ENCODE data around the gene AP4M1. TPM values are rescaled to one million over a fixed set of nuclear protein-coding genes. Genes with fewer than 3 reads are reported as not detected.
A peak's percentile ranks its signal among the peaks of the same experiment; 100 is the strongest.

The AP4M1 gene
- total and polyA plus RNA-seq, 9 of the 15 experiments (the other 6 are each of a cell fraction or from before 2014, with no cell fraction given): 1.3 to 30.9 (median 14.1) TPM

- TF ChIP-seq HIVEP1 (CRISPR knock-in tag; IDR thresholded peaks at IDR 0.05) (no peak), NR2F6 (CRISPR knock-in tag; IDR thresholded peaks at IDR 0.05) (no peak), ZBTB34 (CRISPR knock-in tag; IDR thresholded peaks at IDR 0.05) (no peak), ZBTB9 (CRISPR knock-in tag; IDR thresholded peaks at IDR 0.05) (no peak; the same call in 1 of the 2 replicates), ZBED1 (IDR thresholded peaks at IDR 0.05) (no peak), ARID2 (IDR thresholded peaks at IDR 0.05) (peak; percentile 77; the same call in 1 of the 2 replicates), TFAP4 (CRISPR knock-in tag; IDR thresholded peaks at IDR 0.05; ENCODE audit: borderline replicate concordance) (peak; percentile 90), PTRF (tag; IDR thresholded peaks at IDR 0.05) (no peak), PKNOX1 (IDR thresholded peaks at IDR 0.05) (no peak), ZNF77 (CRISPR knock-in tag; IDR thresholded peaks at IDR 0.05) (no peak), DACH1 (IDR thresholded peaks at IDR 0.05; ENCODE audit: partially characterized antibody) (no peak), ZNF583 (CRISPR knock-in tag; IDR thresholded peaks at IDR 0.05) (0 out of 2 replicates have a peak, but pooled peaks have one; percentile 27), NFATC3 (IDR thresholded peaks at IDR 0.05) (no peak), ZNF224 (CRISPR knock-in tag; IDR thresholded peaks at IDR 0.05) (no peak), ZNF143 (CRISPR knock-in tag; IDR thresholded peaks at IDR 0.05) (no peak), CBX8 (IDR thresholded peaks at IDR 0.05; ENCODE audit: borderline replicate concordance, extremely low read depth, low read depth, low read length, poor library complexity, severe bottlenecking) (no peak), ZNF76 (CRISPR knock-in tag; IDR thresholded peaks at IDR 0.05; ENCODE audit: borderline replicate concordance) (no peak), NR2C2 (CRISPR knock-in tag; IDR thresholded peaks at IDR 0.05) (no peak), NR2C2 (tag; IDR thresholded peaks at IDR 0.05) (no peak), FOXK2 (conservative IDR thresholded peaks at IDR 0.05 in 1 of 2, IDR thresholded peaks at IDR 0.05 in 1 of 2; ENCODE audit: low read depth in 2 of 2) (no peak; a peak in 1 of 4 replicates), HINFP (tag; conservative IDR thresholded peaks at IDR 0.05; ENCODE audit: low read depth) (0 out of 2 replicates have a peak, but pooled peaks have one; percentile 32), CHD1 (IDR thresholded peaks at IDR 0.05; ENCODE audit: low read length) (no peak), KLF6 (CRISPR knock-in tag; IDR thresholded peaks at IDR 0.05; ENCODE audit: borderline replicate concordance) (no peak)
Measured at GRCh38 chr7:100130608-100131453, 29.4 kb downstream of the AP4M1 start (continued).

All from K562 (cell line).